Suppressor macrophage treated with lipopolysaccharide for 1 hour (primary cell): ENCODE data around the gene PFN2.
"Not testable (repeated sequence)": the region's sequence is repeated elsewhere in the genome, so short reads cannot be mapped to it uniquely, and the experiment has no call there.

ENCODE experiments used
- DNase-seq, 3 donors: peaks; one replicate each; pipeline ENCODE4 v3.0.0-alpha.2; 2020 to 2022

The PFN2 gene

DNA sequence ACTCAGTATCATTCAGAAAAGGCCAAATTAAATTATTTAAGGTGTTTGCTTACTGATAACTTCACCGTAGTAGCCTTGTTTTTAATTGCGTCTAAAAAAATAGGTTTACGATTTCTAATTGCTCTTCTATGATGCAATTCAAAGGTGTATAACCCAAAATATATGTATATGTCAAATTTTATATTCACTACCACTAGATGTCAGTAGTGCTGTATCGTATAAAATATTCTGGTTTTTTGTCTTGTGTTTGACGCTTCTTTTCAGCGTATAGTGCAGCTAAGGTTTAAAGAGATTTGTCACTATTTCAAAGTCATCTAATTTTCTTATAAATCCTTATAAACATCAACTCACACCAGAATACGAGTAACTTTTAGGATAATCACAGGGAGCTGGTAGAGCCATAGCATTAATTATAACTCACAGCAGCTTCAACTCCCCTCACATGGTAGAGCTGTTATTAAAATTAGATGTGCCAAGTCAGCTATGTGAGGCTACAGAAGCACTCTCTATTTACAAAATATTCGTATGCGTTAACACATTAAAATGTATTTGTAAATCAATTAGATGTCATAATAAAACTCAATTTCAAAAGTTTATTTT, 3.5 kb downstream of the PFN2 start:
- peak; percentile 14 to 73 (median 69) for DNase-seq

DNA sequence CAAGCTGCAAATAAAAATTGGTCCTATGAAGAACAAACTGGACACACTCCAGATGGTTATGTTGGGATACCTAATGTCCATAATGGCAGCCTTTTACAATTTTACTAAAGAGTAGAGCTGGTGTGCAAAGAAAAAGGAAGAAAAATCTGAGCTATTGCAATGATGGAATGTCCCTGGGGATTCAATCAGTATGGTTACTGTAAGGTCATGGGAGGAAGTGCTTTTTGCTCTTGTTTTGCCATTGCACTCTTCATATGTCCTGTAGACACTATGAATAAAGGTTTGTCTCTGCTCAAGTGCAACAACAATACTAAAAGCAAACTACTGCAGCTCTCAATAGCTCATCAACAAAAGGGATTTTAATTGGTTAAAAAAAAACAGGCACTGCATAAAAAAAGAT, 5.4 kb downstream of the PFN2 start:
- peak; percentile 60 to 75 (median 70) for DNase-seq

DNA sequence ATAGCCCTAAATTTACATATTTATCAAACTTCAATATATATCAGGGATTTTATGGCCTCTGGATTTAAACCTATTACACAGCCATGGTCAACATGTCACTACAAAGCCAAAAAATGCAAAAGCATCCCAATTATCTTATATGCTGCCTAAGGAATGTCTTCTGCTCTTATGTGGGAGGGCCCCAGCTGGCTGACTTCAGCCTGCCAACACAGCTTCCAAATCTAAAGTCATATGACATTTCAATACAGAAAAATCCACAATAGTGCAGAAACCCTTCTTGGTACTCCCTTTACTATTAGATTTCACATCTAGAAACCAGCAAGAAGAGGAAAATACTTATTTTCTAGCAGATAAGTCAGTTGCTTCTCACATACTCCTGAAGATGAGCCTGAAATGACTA, 6.4 kb downstream of the PFN2 start:
- no peak for DNase-seq

DNA sequence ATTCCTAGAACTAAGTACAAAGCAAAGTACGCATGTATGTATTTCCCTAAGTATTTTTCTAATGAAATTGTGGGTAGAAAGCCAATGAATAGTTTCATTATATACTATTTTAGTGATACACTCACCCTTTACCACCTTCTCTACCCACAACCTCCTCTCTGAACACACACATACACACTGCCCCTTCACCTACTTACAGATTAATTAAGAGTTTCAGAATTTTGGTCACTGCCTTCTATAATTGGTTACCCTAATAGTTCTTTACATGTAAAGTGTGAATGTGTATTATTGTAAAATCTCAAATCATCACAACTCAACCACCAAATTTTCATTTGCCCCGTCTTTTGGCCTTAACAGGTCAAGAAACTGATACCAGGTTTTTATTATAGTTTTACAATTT, 7.2 kb downstream of the PFN2 start:
- no peak for DNase-seq

DNA sequence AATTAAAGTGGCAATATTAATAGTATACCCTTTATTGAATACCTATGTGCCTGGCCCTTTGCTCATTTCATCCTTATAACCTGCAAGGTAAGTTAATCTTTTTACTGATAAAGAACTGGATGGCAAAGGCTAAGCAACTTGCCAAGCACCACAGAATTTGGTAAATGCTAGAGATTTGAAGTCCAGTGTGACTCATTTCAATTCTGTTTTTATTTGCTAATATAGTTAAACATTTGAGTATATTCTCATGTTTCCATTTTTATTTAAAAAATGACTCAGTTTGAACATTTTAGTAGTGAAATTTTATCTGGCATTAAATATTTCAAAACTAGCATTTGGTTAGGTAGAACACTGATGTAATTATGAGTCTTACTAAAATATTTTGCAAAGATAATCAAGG, 11.3 kb downstream of the PFN2 start:
- no peak for DNase-seq

DNA sequence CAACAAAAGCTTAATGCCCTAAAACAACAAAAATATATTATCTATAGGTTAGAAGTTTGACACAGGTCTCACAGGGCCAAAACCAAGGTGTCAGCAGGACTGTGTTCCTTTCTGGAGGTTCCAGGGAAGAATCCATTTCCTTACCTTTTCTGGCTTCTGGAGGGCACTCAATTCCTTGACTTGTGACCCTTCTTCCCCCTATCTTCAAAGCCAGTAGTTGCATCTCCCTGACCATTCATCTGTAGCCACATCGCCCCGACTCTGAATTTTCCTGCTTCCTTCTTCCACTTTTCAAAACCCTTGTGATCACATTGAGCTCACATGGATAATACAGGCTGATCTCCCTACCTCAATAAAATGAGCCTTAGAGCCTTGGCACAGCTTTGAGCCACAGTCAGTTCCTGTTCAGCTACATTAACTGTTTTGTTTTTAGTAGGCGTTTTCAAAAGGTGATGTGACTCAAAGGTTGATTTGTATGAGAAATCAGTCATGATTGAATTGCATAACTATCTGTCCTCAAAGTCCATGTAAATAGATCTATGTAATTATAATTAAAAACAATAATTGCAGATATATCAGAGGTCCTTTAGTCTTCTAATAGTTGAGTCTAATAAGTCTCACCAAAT, 12.4 kb downstream of the PFN2 start:
- no peak for DNase-seq

DNA sequence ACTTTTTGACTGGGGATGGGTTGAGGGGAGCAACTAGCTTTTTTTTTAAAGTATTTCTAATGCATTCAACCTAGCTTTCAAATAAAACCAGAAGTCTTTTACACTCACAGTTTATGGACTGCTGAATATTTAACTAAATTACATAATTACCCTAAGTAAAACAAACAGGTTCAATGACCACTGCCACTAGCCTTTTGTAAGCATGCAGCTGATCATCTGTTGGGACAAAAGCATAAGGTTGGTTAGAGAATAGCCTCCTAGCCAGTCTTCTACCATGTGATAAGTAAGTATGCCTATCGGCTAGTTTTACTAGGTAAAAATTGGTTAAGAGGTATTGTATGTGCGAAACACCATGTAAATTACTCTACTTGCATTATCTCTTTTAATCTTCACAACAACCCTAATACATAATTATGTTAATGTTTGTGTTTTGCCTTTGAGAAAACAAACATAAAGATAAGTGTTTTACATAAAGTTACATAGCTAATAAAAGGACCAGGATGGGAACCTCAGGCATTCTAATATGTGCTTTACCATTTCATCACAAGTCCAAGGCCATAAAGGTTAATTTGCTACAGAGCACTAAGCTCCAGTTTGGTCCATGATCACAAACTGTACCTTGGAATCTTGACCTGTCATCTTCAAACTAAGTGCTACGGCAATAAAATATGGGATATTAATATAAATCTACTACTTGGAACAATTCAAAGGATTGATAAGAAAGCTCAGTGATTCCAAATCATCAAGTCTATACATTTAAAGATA, 13.2 kb downstream of the PFN2 start:
- DNase-seq, result no peak

DNA sequence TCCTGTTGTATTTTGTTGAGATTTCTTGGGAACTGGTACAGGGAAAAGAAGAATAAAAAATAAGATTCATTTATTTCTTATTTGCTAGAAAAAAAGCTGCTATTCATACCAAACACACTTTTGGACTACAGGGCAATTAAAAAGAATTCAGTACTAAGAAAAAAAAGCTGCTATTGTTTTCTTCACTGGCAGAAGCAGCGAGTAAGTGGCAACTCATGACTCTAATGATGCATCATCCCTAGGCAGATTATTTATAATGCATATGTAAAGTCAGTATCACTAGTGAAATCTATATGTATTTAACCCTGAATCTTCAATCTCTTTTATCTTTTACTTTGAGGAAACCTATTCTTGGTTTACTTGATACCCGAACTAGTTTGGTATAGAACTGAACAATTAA, 15.2 kb downstream of the PFN2 start:
- peak in 1 of 3 donors; percentile 22 for DNase-seq

DNA sequence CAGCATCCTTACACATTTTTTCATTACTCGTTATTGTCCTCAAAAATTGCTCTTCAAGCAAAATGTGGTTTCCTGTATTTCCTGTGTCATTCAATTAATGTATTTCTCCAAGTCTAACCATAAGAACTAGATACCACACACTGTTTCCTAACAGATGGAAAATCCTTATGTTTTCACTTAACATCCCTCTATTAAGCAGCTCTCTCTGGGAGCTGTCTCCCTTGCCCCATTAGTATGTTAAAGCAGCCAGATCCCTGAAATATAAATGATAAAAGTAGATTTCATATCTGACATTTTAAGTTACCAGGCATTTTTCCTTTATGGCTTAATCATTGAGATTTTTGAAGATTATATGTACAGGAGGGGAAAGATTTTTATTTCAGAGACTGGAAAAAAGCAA, 15.9 kb downstream of the PFN2 start:
- DNase-seq, result no peak

DNA sequence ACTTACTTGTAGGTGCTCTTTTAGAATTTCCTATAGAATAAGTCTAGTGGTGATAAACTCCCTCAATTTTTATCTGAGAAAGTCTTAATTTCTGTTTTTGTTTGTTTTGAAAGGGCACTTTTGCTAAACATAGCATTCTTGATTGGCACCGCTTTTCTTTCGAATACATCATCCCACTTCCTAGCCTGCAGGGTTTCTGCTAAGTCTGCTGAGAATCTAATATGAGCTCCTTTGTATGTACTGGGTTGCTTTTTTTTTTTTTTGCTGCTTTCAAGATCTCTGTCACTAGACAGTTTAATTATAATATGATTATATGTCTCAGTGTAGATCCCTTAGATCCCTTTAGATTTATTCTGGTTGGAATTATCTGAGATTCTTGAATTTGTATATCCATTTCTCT, 21.5 kb downstream of the PFN2 start:
- DNase-seq, result no peak

DNA sequence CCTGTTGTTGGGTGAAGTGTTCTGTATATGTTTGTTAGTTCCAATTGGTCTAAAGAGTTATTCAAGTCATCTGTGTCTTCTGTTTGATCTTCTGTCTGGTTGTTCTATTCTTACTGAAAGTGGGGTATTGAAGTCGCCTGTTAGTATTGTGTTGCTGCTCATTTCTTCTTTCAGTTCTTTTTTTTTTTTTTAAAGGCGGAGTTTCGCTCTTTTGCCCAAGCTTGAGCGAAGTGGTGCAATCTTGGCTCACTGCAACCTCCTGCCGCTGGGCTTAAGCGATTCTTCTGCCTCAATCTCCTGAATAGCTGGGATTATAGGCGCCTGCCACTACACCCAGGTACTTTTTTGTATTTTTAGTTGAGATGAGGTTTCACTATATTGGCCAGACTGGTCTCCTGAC, 23.5 kb downstream of the PFN2 start:
- peak; percentile 30 to 54 (median 33) for DNase-seq

DNA sequence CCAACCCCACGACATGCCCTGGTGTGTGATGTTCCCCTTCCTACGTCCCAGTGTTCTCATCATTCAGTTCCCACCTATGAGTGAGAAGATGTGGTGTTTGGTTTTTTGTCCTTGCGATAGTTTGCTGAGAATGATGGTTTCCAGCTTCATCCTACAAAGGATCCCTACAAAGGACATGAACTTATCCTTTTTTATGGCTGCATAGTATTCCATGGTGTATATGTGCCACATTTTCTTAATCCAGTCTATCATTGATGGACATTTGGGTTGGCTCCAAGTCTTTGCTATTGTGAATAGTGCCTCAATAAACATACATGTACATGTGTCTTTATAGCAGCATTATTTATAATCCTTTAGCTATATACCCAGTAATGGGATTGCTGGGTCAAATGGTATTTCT, 26.7 kb downstream of the PFN2 start:
- DNase-seq, result not testable (repeated sequence)

DNA sequence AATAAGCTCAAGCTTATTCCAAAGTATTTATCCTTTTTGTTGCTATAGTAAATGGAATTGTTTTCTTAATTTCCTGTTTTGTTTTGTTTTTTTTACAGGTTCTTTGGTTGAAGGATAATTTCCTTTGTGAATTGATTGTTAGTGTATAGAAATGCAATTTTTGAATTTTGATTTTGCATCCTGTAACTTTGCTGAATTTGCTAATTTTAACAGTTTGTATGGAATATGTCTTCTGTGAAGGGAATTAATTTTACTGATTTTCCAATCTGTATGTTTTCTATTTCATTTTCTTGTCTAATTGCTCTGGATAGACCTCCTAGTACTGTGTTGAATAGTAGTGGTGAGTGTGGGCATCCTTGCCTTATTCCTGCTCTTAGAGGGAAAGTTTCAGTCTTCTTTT, 28.3 kb downstream of the PFN2 start:
- no peak for DNase-seq

DNA sequence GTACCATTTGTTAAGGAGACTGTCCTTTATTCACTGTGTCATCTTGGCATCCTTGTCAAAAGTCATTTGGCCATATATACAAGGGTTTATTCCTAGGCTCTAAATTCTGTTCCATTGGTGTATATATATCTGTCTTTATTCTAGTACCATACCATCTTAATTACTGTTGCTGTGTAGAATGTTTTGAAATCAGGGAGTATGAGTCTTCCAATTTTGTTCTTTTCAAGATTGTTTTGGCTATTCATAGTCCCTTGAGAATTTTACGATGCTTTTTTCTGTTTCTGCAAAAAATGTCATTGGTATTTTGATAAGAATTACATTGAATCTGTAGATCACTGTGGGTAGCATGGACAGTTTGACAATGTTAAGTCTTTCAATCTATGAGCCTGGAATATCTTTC, 28.7 kb downstream of the PFN2 start:
- DNase-seq, result no peak

DNA sequence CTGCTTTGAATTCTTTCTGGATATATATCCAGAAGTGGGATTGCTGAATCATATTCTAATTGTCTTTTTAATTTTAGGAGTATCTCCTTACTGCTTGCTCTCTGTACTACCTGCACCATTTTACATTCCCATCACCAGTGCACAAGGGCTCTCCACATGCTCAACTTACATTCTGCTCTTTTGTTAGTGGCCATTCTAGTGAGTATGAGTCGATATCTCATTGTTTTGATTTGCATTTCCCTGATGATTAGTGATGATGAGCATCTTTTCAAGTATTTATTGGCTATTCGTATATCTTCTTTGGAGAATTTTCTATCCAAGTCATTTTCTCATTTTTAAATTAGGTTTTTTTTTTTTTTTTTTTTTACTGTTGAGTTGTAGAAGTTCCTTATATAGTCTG, 29.5 kb downstream of the PFN2 start:
- DNase-seq, result no peak

DNA sequence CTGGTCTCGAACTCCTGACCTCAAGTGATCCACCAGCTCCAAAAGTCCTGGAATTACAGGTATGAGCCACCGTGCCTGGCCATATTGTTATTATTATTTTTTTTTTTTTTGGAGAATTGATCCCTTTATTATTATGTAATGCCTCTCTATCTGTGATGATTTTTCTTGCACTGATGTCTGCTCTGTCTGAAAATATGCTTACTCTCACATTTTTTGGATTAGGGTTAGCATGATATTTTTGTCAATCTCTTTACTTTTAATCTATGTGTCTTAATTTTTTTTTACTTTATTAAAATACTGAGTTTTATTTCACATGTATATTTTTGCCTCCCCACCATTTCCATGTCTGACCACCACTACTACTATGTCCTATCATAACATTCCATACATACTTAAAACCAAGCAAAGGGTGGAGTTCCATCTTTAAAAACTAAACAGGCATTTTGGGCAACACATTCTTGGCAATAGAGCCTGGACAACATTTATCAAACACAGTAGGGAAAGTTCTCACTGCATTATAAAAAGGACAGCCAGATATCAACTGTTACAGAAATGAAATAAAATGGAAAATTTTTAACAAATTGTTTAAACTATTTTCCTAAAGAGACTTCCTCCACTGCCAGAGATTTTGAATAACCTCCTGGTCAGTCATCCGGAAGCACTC, 32.2 kb downstream of the PFN2 start:
- DNase-seq, result not testable (repeated sequence)

DNA sequence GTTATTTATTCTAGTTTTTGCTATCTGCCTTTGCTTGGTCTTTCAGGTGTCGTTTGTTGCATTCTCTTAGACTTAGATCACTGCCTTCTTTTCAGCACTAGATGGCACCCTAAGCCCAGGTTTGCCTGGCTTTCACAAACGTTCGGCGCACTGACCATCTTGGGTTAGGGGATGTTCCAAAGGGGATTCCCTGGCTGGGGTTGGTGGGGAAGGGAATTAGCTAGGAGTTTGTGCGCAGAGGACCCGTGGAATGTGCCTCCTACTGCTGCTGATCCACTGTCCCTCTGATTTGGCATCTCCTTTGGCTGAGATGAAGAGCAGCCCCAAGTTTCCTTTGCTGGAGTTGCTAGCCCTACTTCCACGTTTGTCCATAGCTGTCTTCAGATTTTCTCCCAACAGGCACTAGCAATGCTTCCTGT, 33.9 kb downstream of the PFN2 start:
- peak; percentile 49 to 53 (median 52) for DNase-seq

DNA sequence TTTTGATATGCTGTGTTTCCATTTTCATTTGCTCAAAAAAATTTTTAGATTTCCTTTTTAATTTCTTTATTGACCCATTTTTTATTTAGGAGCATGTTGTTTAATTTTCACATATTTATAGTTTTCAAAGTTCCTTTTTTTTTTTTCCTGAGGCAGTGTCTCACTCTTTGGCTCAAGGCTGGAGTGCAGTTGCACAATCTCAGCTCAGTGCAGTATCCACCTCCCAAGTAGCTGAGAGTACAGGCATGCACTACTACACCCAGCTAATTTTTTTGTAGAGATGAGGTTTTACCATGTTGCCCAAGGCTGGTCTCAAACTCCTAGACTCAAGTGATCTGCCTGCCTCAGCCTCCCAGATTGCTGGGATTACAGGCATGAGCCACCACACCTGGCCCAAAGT, 36.2 kb downstream of the PFN2 start:
- DNase-seq, result peak; percentile 27 to 46 (median 31)

DNA sequence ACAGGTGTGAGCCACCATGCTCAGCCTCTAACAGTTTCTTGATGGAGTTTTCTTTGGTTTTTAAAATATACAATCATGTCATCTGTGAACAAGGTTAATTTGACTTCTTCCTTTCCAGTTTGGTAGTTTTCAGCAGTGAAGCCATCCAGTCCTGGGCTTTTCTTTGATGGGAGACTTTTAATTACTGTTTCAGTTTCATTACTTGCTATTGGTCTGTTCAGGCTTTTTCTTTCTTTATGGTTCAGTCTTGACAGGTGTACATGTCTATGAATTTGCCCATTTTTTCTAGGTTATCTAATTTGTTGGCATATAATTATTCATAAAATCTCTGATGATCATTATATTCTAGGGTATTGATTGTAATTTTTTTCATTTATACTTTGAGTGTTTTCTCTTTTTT, 36.8 kb downstream of the PFN2 start:
- no peak for DNase-seq

DNA sequence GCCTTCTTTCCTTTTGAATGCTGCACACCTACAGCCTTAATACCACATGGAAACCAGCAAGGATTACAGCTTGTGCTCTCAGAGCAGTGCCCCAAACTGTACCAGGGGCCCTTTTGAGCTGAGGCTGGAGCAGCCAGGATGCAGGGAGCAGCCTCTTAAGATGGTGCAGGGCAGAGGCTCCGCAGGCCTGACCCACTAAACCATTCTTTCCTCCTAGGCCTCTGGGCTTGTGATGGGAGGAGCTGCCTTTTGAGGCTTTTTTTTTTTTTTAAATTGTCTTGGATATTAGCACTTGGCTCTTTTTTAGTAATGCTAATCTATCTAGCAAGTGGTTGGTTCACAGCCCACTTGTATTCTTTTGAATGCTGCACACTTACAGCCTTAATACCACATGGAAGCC, 37.7 kb downstream of the PFN2 start:
- no peak for DNase-seq

DNA sequence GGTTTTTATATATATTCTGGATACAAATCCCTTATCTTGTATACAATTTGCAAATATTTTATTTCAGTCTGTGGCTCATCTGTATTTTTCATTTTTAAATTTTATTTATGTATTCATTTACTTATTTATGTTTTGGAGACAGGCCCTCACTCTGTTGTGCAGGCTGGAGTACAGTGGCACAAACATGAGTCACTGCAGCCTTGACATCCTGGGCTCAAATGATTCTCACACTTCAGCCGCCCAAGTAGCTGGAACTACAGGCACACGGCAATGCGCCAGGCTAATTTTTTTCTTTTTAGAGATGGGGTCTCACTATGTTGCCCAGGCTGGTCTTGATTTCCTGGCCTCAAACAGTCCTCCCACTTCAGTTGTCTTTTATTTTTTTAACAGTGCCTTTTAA, 50.6 kb downstream of the PFN2 start:
- DNase-seq, result no peak

DNA sequence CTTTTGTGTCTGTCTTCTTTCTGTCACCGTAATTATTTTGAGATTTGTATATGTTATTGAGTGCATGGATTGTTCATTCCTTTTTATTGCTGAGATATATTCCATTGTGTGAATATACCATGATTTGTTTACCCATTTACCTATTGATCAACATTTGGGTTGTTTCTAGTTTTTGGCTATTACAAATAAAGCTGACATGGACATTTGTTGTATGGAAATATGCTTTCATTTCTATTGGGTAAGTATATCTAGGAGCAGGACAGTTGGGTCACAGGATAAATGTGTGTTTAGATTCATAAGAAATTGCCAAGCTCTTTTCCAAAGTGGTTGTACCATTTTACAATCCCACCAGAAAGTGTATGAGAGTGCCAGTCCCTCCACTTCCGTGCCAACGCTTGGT, 51.2 kb downstream of the PFN2 start:
- DNase-seq, result no peak

DNA sequence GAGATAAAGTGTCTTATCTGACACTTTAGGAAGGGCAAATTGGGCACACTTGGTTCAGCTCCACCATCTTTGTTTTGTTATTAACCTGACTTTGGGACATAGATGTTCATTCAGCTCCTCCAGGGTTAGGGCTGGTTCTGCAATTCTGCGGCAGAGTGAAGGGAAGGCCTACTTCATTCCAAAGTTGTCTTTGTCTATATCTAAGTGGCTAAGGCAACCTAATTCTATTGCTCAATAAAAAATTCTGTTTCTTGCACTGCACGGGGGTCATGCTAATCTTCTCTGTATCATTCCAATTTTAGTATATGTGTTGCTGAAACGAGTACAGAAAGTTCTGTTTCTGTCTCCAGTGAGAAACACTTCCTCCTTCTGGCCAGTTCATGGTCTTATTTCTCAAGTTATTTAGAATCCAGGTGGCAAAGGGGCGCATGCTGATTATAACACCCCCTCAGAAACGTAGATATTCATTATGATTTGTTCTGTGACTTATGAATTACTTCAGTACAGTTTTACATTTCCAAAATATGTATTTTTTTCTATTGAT, 53.5 kb downstream of the PFN2 start:
- peak in 1 of 3 donors; percentile 2 for DNase-seq
